Fibroblast of villous mesenchyme (primary cell): ENCODE measurements around the gene ADGRA1. TPM values are rescaled to one million over a fixed set of nuclear protein-coding genes. Genes with fewer than 3 reads are reported as not detected.

Experiments used
- DNase-seq: peaks from one replicate; pipeline ENCODE4 v3.0.0-alpha.2; 2010; ENCODE audit warnings: low read depth
- H3K4me3 ChIP-seq: 2 replicates; pipeline ENCODE4 v1.5.1; 2011; ENCODE audit warnings: low read depth, mild to moderate bottlenecking, low read length
- CTCF ChIP-seq: IDR thresholded peaks from 2 replicates; pipeline ENCODE4 v1.5.1; 2012; ENCODE audit warnings: low read depth, mild to moderate bottlenecking, low read length; ENCODE audit not compliant: insufficient read depth
- total RNA-seq: library from RNA; depleted of rRNA; stranded (reverse); fragments of >200 nt; gene quantifications from 2 replicates; pipeline ENCODE4 v1.2.3, GENCODE V29; 2012

The ADGRA1 gene
- total RNA-seq, 1 donor: not detected

- no peak for TF ChIP-seq CTCF
- H3K4me3 ChIP-seq: no peak overlapping the region
- DNase-seq: no peak
Observed at GRCh38 chr10:133126431-133127290, 38.9 kb downstream of the ADGRA1 start.

GRCh38 chr10:133127291-133128125, 39.8 kb downstream of the ADGRA1 start:
- H3K4me3 ChIP-seq: no peak overlapping the region
- no peak for TF ChIP-seq CTCF
- DNase-seq: no peak

GRCh38 chr10:133128126-133129070, 40.7 kb downstream of the ADGRA1 start:
- H3K4me3 ChIP-seq: no peak overlapping the region
- TF ChIP-seq CTCF: no peak
- no peak for DNase-seq

GRCh38 chr10:133129071-133129858, 41.5 kb downstream of the ADGRA1 start:
- no peak for DNase-seq
- TF ChIP-seq CTCF: no peak
- H3K4me3 ChIP-seq: no peak overlapping the region

GRCh38 chr10:133129859-133130495, 42.3 kb downstream of the ADGRA1 start:
- no peak overlapping the region for H3K4me3 ChIP-seq
- no peak for DNase-seq
- TF ChIP-seq CTCF: no peak
